ENCODE results near the gene ZBBX. TPM values are rescaled to one million over a fixed set of nuclear protein-coding genes. Genes with fewer than 3 reads are reported as not detected.

ZBBX gene
- total RNA-seq, 4 donors from 2014 or later = 0.44 TPM; not detected in 3

DNA sequence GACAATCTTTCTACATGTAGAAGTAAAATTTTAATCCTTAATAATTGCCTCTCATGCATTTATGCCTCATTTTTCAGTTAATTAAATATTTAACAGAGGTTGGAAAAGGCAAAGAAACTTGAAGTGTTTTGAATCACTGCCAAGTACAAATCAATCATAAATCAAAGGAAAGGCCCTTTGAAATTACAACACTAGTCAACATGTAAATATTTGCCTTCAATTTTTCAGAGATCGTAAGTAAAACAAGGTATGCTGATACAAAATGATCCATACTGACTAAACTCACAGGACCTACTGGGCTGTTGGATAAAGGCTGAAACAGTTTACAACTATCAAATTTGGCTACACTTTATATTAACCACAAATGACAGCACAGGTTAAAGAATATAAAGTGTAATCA is 33.9 kb downstream of the ZBBX start:
- WGBS, 2 donors = 70 to 84% methylated on average over 1 of the region's 1 CpG
- TF ChIP-seq EP300 (IDR thresholded peaks at IDR 0.05) = no peak
- no peak for TF ChIP-seq POLR2A (IDR thresholded peaks at IDR 0.05)
- TF ChIP-seq, protein P1, sequence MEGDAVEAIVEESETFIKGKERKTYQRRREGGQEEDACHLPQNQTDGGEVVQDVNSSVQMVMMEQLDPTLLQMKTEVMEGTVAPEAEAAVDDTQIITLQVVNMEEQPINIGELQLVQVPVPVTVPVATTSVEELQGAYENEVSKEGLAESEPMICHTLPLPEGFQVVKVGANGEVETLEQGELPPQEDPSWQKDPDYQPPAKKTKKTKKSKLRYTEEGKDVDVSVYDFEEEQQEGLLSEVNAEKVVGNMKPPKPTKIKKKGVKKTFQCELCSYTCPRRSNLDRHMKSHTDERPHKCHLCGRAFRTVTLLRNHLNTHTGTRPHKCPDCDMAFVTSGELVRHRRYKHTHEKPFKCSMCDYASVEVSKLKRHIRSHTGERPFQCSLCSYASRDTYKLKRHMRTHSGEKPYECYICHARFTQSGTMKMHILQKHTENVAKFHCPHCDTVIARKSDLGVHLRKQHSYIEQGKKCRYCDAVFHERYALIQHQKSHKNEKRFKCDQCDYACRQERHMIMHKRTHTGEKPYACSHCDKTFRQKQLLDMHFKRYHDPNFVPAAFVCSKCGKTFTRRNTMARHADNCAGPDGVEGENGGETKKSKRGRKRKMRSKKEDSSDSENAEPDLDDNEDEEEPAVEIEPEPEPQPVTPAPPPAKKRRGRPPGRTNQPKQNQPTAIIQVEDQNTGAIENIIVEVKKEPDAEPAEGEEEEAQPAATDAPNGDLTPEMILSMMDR (IDR thresholded peaks at IDR 0.05) = no peak
- no peak overlapping the region for H3K4me3 ChIP-seq
- no peaks in the 10 kb centered on the region for H3K36me3 ChIP-seq
- DNase-seq (ENCODE audit: low spot score in 2 of 2) = no peak
- H3K4me1 ChIP-seq = no peaks in the 10 kb centered on the region
- H3K27ac ChIP-seq = no peak overlapping the region
- no peaks in the 10 kb centered on the region for H3K9me3 ChIP-seq
- no peaks in the 10 kb centered on the region for H3K27me3 ChIP-seq

DNA sequence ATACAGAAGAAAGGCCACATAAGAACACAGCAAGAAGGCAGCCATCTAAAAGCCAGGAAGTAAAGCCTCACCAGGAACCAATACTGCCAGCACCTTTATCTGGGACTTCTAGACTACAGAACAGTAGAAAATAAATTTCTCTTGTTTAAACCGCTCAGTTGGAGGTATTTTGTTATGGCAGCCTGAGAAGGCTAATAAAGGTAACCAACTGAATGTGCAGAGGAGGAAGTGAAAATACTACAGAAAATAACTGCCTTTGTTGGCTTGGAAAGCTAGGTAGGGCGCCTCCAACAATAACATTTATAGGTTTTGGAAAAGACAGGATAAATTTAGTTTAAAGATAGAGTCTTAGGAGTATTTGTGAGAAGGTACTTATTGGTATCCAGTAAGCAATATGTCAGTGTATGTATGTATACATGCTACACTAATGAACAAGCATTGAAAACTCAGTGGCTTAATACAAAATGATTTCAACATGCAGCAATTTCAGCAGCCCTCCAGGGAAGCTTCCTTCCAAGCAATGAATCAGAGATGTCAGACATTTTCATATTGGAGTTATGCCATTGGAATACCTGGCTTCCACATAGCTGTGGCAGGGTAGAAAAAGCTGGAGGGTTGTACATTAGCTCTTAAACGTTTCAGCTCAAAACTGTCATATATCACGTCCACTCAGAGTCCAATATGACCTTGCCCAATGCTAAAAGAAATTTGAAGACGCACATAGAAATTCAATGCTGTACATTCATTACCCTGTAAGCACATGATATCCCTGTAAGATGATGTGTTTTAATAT is 48.9 kb downstream of the ZBBX start:
- H3K27me3 ChIP-seq = no peaks in the 10 kb centered on the region
- H3K9me3 ChIP-seq = no peaks in the 10 kb centered on the region
- no peak overlapping the region for H3K4me3 ChIP-seq
- no peaks in the 10 kb centered on the region for H3K36me3 ChIP-seq
- TF ChIP-seq, protein P1 (IDR thresholded peaks at IDR 0.05) = no peak
- TF ChIP-seq EP300 (IDR thresholded peaks at IDR 0.05) (no peak), POLR2A (IDR thresholded peaks at IDR 0.05) (no peak)
- 85% methylated on average over 5 of the region's 5 CpGs for WGBS, 2 donors
- no peak overlapping the region for H3K27ac ChIP-seq
- no peak for DNase-seq (ENCODE audit: low spot score in 2 of 2)
- H3K4me1 ChIP-seq = no peaks in the 10 kb centered on the region

DNA sequence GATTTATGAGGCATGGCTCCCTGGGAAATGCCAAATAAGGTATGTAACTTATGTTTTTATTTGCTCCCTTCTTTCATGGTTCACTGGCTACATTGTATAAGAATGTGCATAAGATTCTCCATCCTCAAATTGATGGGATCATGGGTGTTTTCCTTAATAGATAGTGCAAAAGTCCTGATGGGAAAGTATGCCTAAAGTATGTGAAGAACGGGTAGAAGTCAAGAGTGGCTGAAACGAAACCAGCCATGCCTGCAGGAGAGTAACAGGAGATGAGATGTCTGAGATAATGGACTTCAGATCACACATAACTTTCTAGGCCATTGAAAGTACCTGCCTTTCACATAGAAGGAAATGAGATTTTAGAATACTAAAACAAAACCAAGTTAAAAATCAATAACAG is 56.5 kb downstream of the ZBBX start:
- TF ChIP-seq, protein P1 (IDR thresholded peaks at IDR 0.05) = no peak
- TF ChIP-seq EP300 (IDR thresholded peaks at IDR 0.05) = no peak
- no peak for TF ChIP-seq POLR2A (IDR thresholded peaks at IDR 0.05)

DNA sequence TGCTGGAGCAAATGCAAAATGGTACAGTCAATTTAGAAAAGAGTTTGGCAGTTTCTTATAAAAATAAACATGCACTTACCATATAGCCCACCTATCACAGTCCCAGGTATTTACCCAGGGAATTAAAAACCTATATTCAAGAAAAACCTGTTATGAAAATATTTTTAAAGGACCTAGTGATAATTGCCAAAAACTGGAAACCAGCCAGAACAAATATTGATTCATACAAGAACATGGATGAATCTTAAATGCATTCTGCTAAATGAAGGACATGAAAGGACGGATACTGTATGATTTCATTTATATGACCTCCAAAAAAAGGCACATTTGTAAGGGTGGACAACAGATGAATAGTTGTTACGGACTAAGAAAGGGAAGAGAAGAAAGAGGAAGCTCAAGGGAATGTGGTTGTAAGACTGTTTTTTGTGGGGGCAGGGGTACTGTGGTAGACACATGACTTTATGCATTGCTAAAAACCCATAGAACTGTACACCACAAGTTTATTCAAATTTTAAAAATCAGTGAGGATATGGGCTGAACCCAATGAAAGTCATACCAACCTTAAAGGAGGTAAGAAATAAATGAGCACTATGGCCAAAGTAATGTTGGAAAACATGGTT is 61.0 kb downstream of the ZBBX start:
- Histone ChIP-seq H3K36me3 (no peaks in the 10 kb centered on the region), H3K4me1 (no peaks in the 10 kb centered on the region), H3K9me3 (no peaks in the 10 kb centered on the region), H3K27ac (no peak overlapping the region), H3K27me3 (no peaks in the 10 kb centered on the region), H3K4me3 (no peak overlapping the region)
- DNase-seq (ENCODE audit: low spot score in 2 of 2) = no peak
- WGBS, 2 donors = 36 to 46% methylated on average over 2 of the region's 2 CpGs
- TF ChIP-seq, protein P1 (IDR thresholded peaks at IDR 0.05) = no peak
- TF ChIP-seq EP300 (IDR thresholded peaks at IDR 0.05) (no peak), POLR2A (IDR thresholded peaks at IDR 0.05) (no peak)

More for the DNA sequence above, 56.5 kb downstream of the ZBBX start:
- DNase-seq (ENCODE audit: low spot score in 2 of 2) = no peak
- Histone ChIP-seq H3K36me3 (no peaks in the 10 kb centered on the region), H3K27me3 (no peaks in the 10 kb centered on the region), H3K4me3 (no peak overlapping the region), H3K27ac (no peak overlapping the region), H3K4me1 (no peaks in the 10 kb centered on the region), H3K9me3 (no peaks in the 10 kb centered on the region)
- 72 to 80% methylated on average over 2 of the region's 2 CpGs for WGBS, 2 donors

DNA sequence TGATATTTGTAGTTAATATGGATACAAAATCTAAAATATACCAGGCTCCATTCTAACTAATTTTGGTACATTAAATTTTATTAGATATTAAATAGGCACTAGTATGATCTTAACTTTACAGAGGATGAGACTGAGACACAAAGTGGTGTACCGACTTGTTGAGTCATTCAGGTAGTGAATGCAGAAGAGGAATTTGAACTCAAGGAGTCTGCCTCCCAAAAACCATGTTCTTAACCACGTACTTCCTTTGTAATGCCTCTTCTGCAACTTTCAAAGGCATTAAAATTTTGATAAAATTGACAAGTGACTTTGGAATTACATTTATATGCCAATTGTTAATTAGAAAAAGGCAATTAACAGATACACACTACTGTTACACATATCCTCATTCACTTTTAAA is 61.8 kb downstream of the ZBBX start:
- TF ChIP-seq, protein P1 (IDR thresholded peaks at IDR 0.05) = no peak
- Histone ChIP-seq H3K27ac (no peak overlapping the region), H3K27me3 (no peaks in the 10 kb centered on the region), H3K36me3 (no peaks in the 10 kb centered on the region), H3K9me3 (no peaks in the 10 kb centered on the region), H3K4me1 (no peaks in the 10 kb centered on the region), H3K4me3 (no peak overlapping the region)
- DNase-seq (ENCODE audit: low spot score in 2 of 2) = no peak
- 71 to 77% methylated on average over 2 of the region's 2 CpGs for WGBS, 2 donors

All from tibial nerve (tissue), 4 donors.